Mesodermal cell (in vitro differentiated cells): ENCODE results near the gene IKZF3.

Source experiments
- H3K27ac ChIP-seq: 2 replicates; pipeline ENCODE4 v1.7.0; 2013; ENCODE audit warnings: mild to moderate bottlenecking, low read depth, low read length, moderate library complexity; ENCODE audit not compliant: severe bottlenecking
- H3K36me3 ChIP-seq: 2 replicates; pipeline ENCODE4 v1.7.1; 2013; ENCODE audit warnings: mild to moderate bottlenecking, low read length, moderate library complexity; ENCODE audit not compliant: control insufficient read depth, insufficient read depth
- H3K4me1 ChIP-seq: one replicate; pipeline ENCODE4 v1.7.1; 2013; ENCODE audit warnings: mild to moderate bottlenecking, low read length; ENCODE audit not compliant: insufficient read depth, control insufficient read depth, poor library complexity, severe bottlenecking
- H3K4me3 ChIP-seq: 2 replicates; pipeline ENCODE4 v1.7.0; 2013; ENCODE audit warnings: low read length, control low read depth, mild to moderate bottlenecking; ENCODE audit not compliant: insufficient read depth, poor library complexity, severe bottlenecking; ENCODE audit errors: extremely low read depth
- H3K9me3 ChIP-seq: 2 replicates; pipeline ENCODE4 v1.7.1; 2013; ENCODE audit warnings: mild to moderate bottlenecking, low read length, moderate library complexity; ENCODE audit not compliant: control insufficient read depth
- WGBS, 2 experiments: methylation state at CpG; one replicate each; pipeline ENCODE4 v1.1.5; 2013; ENCODE audit warnings: missing lambda C conversion rate in 2 of 2; ENCODE audit not compliant: insufficient coverage in 2 of 2; 5-methylcytosine and 5-hydroxymethylcytosine counted together

The IKZF3 gene

GRCh38 chr17:39814497-39814896, 49.6 kb downstream of the IKZF3 start:
- no peaks in the 10 kb centered on the region for H3K4me1 ChIP-seq
- no peak overlapping the region for H3K27ac ChIP-seq
- H3K9me3 ChIP-seq, result no peaks in the 10 kb centered on the region
- 89 to 100% methylated on average over 1 to 2 of the region's 2 CpGs for WGBS, 2 experiments
- no peaks in the 10 kb centered on the region for H3K36me3 ChIP-seq
- no peak overlapping the region for H3K4me3 ChIP-seq

GRCh38 chr17:39813631-39814030, 50.5 kb downstream of the IKZF3 start:
- H3K4me3 ChIP-seq, result no peak overlapping the region
- no peak overlapping the region for H3K27ac ChIP-seq
- no peaks in the 10 kb centered on the region for H3K36me3 ChIP-seq
- no peaks in the 10 kb centered on the region for H3K4me1 ChIP-seq
- no peaks in the 10 kb centered on the region for H3K9me3 ChIP-seq
- 91 to 94% methylated on average over 10 of the region's 11 CpGs for WGBS, 2 experiments

- Histone ChIP-seq H3K36me3 (no peaks in the 10 kb centered on the region), H3K4me3 (no peak overlapping the region), H3K9me3 (no peaks in the 10 kb centered on the region), H3K4me1 (no peaks in the 10 kb centered on the region), H3K27ac (no peak overlapping the region)
- 80 to 94% methylated on average over 6 of the region's 6 CpGs for WGBS, 2 experiments
Observed at GRCh38 chr17:39812466-39812865, 51.6 kb downstream of the IKZF3 start.

- no peaks in the 10 kb centered on the region for H3K4me1 ChIP-seq
Observed at GRCh38 chr17:39810939-39811728, 53.0 kb downstream of the IKZF3 start.

GRCh38 chr17:39809221-39809620, 54.9 kb downstream of the IKZF3 start:
- WGBS, 2 experiments, result 80 to 83% methylated on average over 1 to 2 of the region's 2 CpGs
- no peaks in the 10 kb centered on the region for H3K4me1 ChIP-seq
- H3K27ac ChIP-seq, result no peak overlapping the region
- H3K4me3 ChIP-seq, result no peak overlapping the region
- no peaks in the 10 kb centered on the region for H3K36me3 ChIP-seq
- no peaks in the 10 kb centered on the region for H3K9me3 ChIP-seq

More at GRCh38 chr17:39810939-39811728, 53.0 kb downstream of the IKZF3 start:
- H3K27ac ChIP-seq, result no peak overlapping the region
- no peak overlapping the region for H3K4me3 ChIP-seq
- H3K9me3 ChIP-seq, result no peaks in the 10 kb centered on the region
- no peaks in the 10 kb centered on the region for H3K36me3 ChIP-seq
- WGBS, 2 experiments, result 79 to 80% methylated on average over 2 to 4 of the region's 4 CpGs

- H3K36me3 ChIP-seq, result no peaks in the 10 kb centered on the region
- no peak overlapping the region for H3K27ac ChIP-seq
- H3K9me3 ChIP-seq, result no peaks in the 10 kb centered on the region
- WGBS, 2 experiments, result 75 to 83% methylated on average over 1 to 2 of the region's 3 CpGs
- H3K4me3 ChIP-seq, result no peak overlapping the region
- no peaks in the 10 kb centered on the region for H3K4me1 ChIP-seq
Observed at GRCh38 chr17:39808409-39808997, 55.6 kb downstream of the IKZF3 start.

- no peaks in the 10 kb centered on the region for H3K9me3 ChIP-seq
- H3K4me3 ChIP-seq, result no peak overlapping the region
- 92 to 100% methylated on average over 1 to 2 of the region's 4 CpGs for WGBS, 2 experiments
- H3K4me1 ChIP-seq, result no peaks in the 10 kb centered on the region
- H3K27ac ChIP-seq, result no peak overlapping the region
- no peaks in the 10 kb centered on the region for H3K36me3 ChIP-seq
Observed at GRCh38 chr17:39804839-39805238, 59.3 kb downstream of the IKZF3 start.

GRCh38 chr17:39801055-39801454, 63.1 kb downstream of the IKZF3 start:
- WGBS, 2 experiments, result 88 to 95% methylated on average over 1 to 2 of the region's 4 CpGs
- H3K4me1 ChIP-seq, result no peaks in the 10 kb centered on the region

GRCh38 chr17:39800540-39800939, 63.6 kb downstream of the IKZF3 start:
- Histone ChIP-seq H3K9me3 (no peaks in the 10 kb centered on the region), H3K4me3 (no peak overlapping the region), H3K36me3 (no peaks in the 10 kb centered on the region), H3K27ac (no peak overlapping the region), H3K4me1 (no peaks in the 10 kb centered on the region)
- WGBS, 2 experiments, result no CpG with 5 or more reads among the region's 1 CpG

More at GRCh38 chr17:39801055-39801454, 63.1 kb downstream of the IKZF3 start:
- Histone ChIP-seq H3K4me3 (no peak overlapping the region), H3K27ac (no peak overlapping the region), H3K36me3 (no peaks in the 10 kb centered on the region), H3K9me3 (no peaks in the 10 kb centered on the region)

- no peaks in the 10 kb centered on the region for H3K9me3 ChIP-seq
- H3K27ac ChIP-seq, result no peak overlapping the region
- no peak overlapping the region for H3K4me3 ChIP-seq
- H3K36me3 ChIP-seq, result no peaks in the 10 kb centered on the region
- no peaks in the 10 kb centered on the region for H3K4me1 ChIP-seq
- 100% methylated on average over 1 of the region's 1 CpG; no CpG with 5 or more reads in 1 of the 2 experiments for WGBS, 2 experiments
Observed at GRCh38 chr17:39799395-39799794, 64.7 kb downstream of the IKZF3 start.
